RWPE2 (cell line): ENCODE data around the gene MTHFS.
A peak's percentile ranks its signal among the peaks of the same experiment; 100 is the strongest.

ENCODE experiments used
- ATAC-seq: fragments of 200-7000 bp; cut with Tn5 transposase; 3 replicates; pipeline ENCODE4 v1.9.1; 2021; ENCODE audit warnings: low read depth
- DNase-seq: peaks from one replicate; pipeline ENCODE4 v3.0.0-alpha.2; 2020; ENCODE audit warnings: low spot score
- H3K27ac ChIP-seq: fragments of 450-650 bp; 2 replicates; pipeline ENCODE4 v1.5.1; 2017; ENCODE audit warnings: mild to moderate bottlenecking; ENCODE audit not compliant: poor library complexity, severe bottlenecking
- H3K27me3 ChIP-seq: fragments of 250-450 bp; sonication (Bioruptor Pico); 2 replicates; pipeline ENCODE4 v1.5.1; 2021; ENCODE audit warnings: mild to moderate bottlenecking, moderate library complexity; ENCODE audit not compliant: insufficient read depth, poor library complexity, severe bottlenecking
- H3K36me3 ChIP-seq: fragments of 250-450 bp; sonication (Bioruptor Pico); 2 replicates; pipeline ENCODE4 v1.5.1; 2020; ENCODE audit warnings: low read depth, mild to moderate bottlenecking, moderate library complexity
- H3K4me1 ChIP-seq: fragments of 250-450 bp; sonication (Bioruptor Pico); 2 replicates; pipeline ENCODE4 v1.5.1; 2021; ENCODE audit warnings: mild to moderate bottlenecking, moderate library complexity; ENCODE audit not compliant: insufficient read depth, poor library complexity, severe bottlenecking
- H3K4me3 ChIP-seq: fragments of 250-450 bp; sonication (Bioruptor Pico); 2 replicates; pipeline ENCODE4 v1.5.1; 2021; ENCODE audit warnings: mild to moderate bottlenecking, moderate library complexity; ENCODE audit not compliant: severe bottlenecking
- H3K9me3 ChIP-seq: fragments of 250-450 bp; sonication (Bioruptor Pico); 2 replicates; pipeline ENCODE4 v1.5.1; 2021; ENCODE audit warnings: mild to moderate bottlenecking, moderate library complexity; ENCODE audit not compliant: severe bottlenecking
- CTCF ChIP-seq: fragments of 450-650 bp; IDR thresholded peaks from one replicate; pipeline ENCODE4 v1.5.1; 2017; ENCODE audit warnings: mild to moderate bottlenecking, moderate library complexity; ENCODE audit not compliant: poor library complexity, severe bottlenecking

The MTHFS gene

GRCh38 chr15:79860661-79861060, 36.2 kb downstream of the MTHFS start:
- no peaks in the 10 kb centered on the region for H3K27me3 ChIP-seq
- TF ChIP-seq CTCF, result no peak
- ATAC-seq (no peak), DNase-seq (no peak)
- no peak overlapping the region for H3K4me3 ChIP-seq
- H3K4me1 ChIP-seq, result peaks cover 8% of the 10 kb centered on the region
- H3K36me3 ChIP-seq, result peaks cover 15% of the 10 kb centered on the region
- H3K9me3 ChIP-seq, result no peaks in the 10 kb centered on the region
- H3K27ac ChIP-seq, result no peak overlapping the region

- Histone ChIP-seq H3K36me3 (peaks cover 15% of the 10 kb centered on the region; the same call in 1 of the 2 replicates), H3K9me3 (no peaks in the 10 kb centered on the region), H3K4me3 (no peak overlapping the region), H3K4me1 (no peaks in the 10 kb centered on the region), H3K27me3 (no peaks in the 10 kb centered on the region), H3K27ac (no peak overlapping the region)
- DNase-seq (no peak), ATAC-seq (no peak)
- TF ChIP-seq CTCF, result peak; percentile 67
Observed at GRCh38 chr15:79858469-79858868, 38.3 kb downstream of the MTHFS start.

- Histone ChIP-seq H3K4me3 (no peak overlapping the region), H3K27ac (no peak overlapping the region), H3K9me3 (no peaks in the 10 kb centered on the region), H3K36me3 (peaks cover 29% of the 10 kb centered on the region), H3K4me1 (peaks cover 5% of the 10 kb centered on the region), H3K27me3 (no peaks in the 10 kb centered on the region)
- peak; percentile 100 for TF ChIP-seq CTCF
- no peak for DNase-seq
- ATAC-seq, result peak; percentile 98
Observed at GRCh38 chr15:79853492-79854328, 43.1 kb downstream of the MTHFS start.

- H3K4me1 ChIP-seq, result peaks cover 5% of the 10 kb centered on the region
- no peak for DNase-seq
- peaks cover 37% of the 10 kb centered on the region for H3K36me3 ChIP-seq
- no peak overlapping the region for H3K27ac ChIP-seq
- H3K27me3 ChIP-seq, result no peaks in the 10 kb centered on the region
- no peaks in the 10 kb centered on the region for H3K9me3 ChIP-seq
- TF ChIP-seq CTCF, result peak; percentile 70
- ATAC-seq, result no peak
- H3K4me3 ChIP-seq, result no peak overlapping the region
Observed at GRCh38 chr15:79849789-79850188, 47.0 kb downstream of the MTHFS start.

- no peak overlapping the region for H3K27ac ChIP-seq
- ATAC-seq (no peak), DNase-seq (no peak)
- H3K4me3 ChIP-seq, result no peak overlapping the region
- peaks cover 31% of the 10 kb centered on the region for H3K36me3 ChIP-seq
- no peak for TF ChIP-seq CTCF
- no peaks in the 10 kb centered on the region for H3K27me3 ChIP-seq
- H3K9me3 ChIP-seq, result no peaks in the 10 kb centered on the region
- H3K4me1 ChIP-seq, result no peaks in the 10 kb centered on the region
Observed at GRCh38 chr15:79846539-79846938, 50.3 kb downstream of the MTHFS start.
